HCT116 (cell line): ENCODE measurements around the gene CEP70. TPM values are rescaled to one million over a fixed set of nuclear protein-coding genes. Genes with fewer than 3 reads are reported as not detected.

Experiments
- ATAC-seq: fragments of 200-7000 bp; cut with Tn5 transposase; 2 replicates; pipeline ENCODE4 v1.9.1; 2020; ENCODE audit warnings: mild to moderate bottlenecking, moderate library complexity
- BruUV-seq: library from RNA; stranded (reverse); fragments of 400-500 nt; replicated peaks from 2 replicates; lab custom pipeline; 2021; lab: Mats Ljungman, UMichigan
- CTCF ChIA-PET: fragments of 300-600 bp; sonication (Branson Sonifier 250); formaldehyde crosslinking; loops from one replicate; lab custom pipeline; 2021; ENCODE audit warnings: antibody characterized with exemption; lab: Charles Lee
- POLR2A ChIA-PET: fragments of 300-600, 350-600 bp; sonication (Branson Sonifier 250); formaldehyde crosslinking; loops from one replicate; lab custom pipeline; 2021; ENCODE audit warnings: antibody characterized with exemption; lab: Charles Lee
- RAD21 ChIA-PET, 2 experiments: fragments of 300-600 bp; sonication (Branson Sonifier 250); formaldehyde crosslinking; loops; one replicate each; lab custom pipeline; 2023; ENCODE audit warnings: low total read pairs in 2 of 2; ENCODE audit not compliant: uncharacterized antibody in 2 of 2, unreplicated experiment in 2 of 2, low non-redundant PET in 1 of 2; lab: Charles Lee
- DNase-seq: peaks from one replicate; pipeline ENCODE4 v3.0.0-alpha.2; 2010; ENCODE audit warnings: low read depth, low spot score
- H2AFZ ChIP-seq: fragments of 200-600 bp; shearing (Covaris generic), sonication (generic); 2 replicates; pipeline ENCODE4 v1.6.1; 2017; ENCODE audit warnings: low read depth, mixed run types, mixed read lengths, antibody characterized with exemption, low read length; ENCODE audit not compliant: poor library complexity, severe bottlenecking
- H3K27ac ChIP-seq: 2 replicates; pipeline ENCODE4 v1.5.1; 2012; ENCODE audit warnings: low read depth, low read length
- H3K27me3 ChIP-seq: fragments of 200-600 bp; sonication (generic); 2 replicates; pipeline ENCODE4 v1.6.1; 2016; ENCODE audit warnings: mixed run types, low read length, mixed read lengths; ENCODE audit not compliant: insufficient read depth
- H3K36me3 ChIP-seq, 2 experiments: fragments of 200-500 bp in 1 of 2; fragments of 200-600 bp in 1 of 2; sonication (Bioruptor generic) in 1 of 2; sonication (generic) in 1 of 2; 2 replicates each; pipeline versions ENCODE4 v1.5.1 to v1.6.1; 2014 to 2016; ENCODE audit warnings: low read length in 2 of 2, inconsistent platforms in 1 of 2, mixed read lengths in 1 of 2, mixed run types in 1 of 2; ENCODE audit not compliant: insufficient read depth in 2 of 2, control insufficient read depth in 1 of 2
- H3K4me1 ChIP-seq, 2 experiments: fragments of 200-600 bp in 1 of 2; sonication (generic) in 1 of 2; 2 replicates each; pipeline versions ENCODE4 v1.5.1 to v1.6.1; 2012 to 2017; ENCODE audit warnings: low read length in 2 of 2, inconsistent platforms in 1 of 2, mild to moderate bottlenecking in 1 of 2, mixed read lengths in 1 of 2, mixed run types in 1 of 2, moderate library complexity in 1 of 2; ENCODE audit not compliant: insufficient read depth in 2 of 2, control insufficient read depth in 1 of 2
- H3K4me2 ChIP-seq: fragments of 200-600 bp; sonication (generic); 2 replicates; pipeline ENCODE4 v1.6.1; 2017; ENCODE audit warnings: mixed run types, low read length, mixed read lengths
- H3K4me3 ChIP-seq, 2 experiments: fragments of 200-600 bp in 1 of 2; sonication (generic) in 1 of 2; replicated peaks in 1 of 2; 2 replicates each; pipeline ENCODE4 v1.5.1; 2011 to 2016; ENCODE audit warnings: low read length in 2 of 2, control low read depth in 1 of 2, low read depth in 1 of 2, mild to moderate bottlenecking in 1 of 2, mixed read lengths in 1 of 2, mixed run types in 1 of 2
- H3K79me2 ChIP-seq: fragments of 200-600 bp; sonication (generic); 2 replicates; pipeline ENCODE4 v1.6.1; 2017; ENCODE audit warnings: mild to moderate bottlenecking, mixed run types, low read length, moderate library complexity, mixed read lengths; ENCODE audit not compliant: insufficient read depth
- H3K9ac ChIP-seq: fragments of 200-600 bp; sonication (generic); 2 replicates; pipeline ENCODE4 v1.6.1; 2016; ENCODE audit warnings: low read length, mixed read lengths
- H3K9me2 ChIP-seq: fragments of 200-600 bp; sonication (generic), shearing (Covaris generic); 2 replicates; pipeline ENCODE4 v1.6.1; 2017; ENCODE audit warnings: mixed run types, mild to moderate bottlenecking, moderate library complexity; ENCODE audit not compliant: insufficient read depth
- H3K9me3 ChIP-seq, 2 experiments: fragments of 200-500 bp in 1 of 2; fragments of 200-600 bp in 1 of 2; sonication (Bioruptor generic) in 1 of 2; sonication (generic) in 1 of 2; 2 replicates each; pipeline ENCODE4 v1.6.1; 2014 to 2017; ENCODE audit warnings: low read length in 2 of 2, mixed read lengths in 2 of 2, inconsistent platforms in 1 of 2, low read depth in 1 of 2, mild to moderate bottlenecking in 1 of 2, mixed run types in 1 of 2, moderate library complexity in 1 of 2; ENCODE audit not compliant: control insufficient read depth in 1 of 2, insufficient read depth in 1 of 2
- H4K20me1 ChIP-seq: fragments of 200-600 bp; sonication (generic), shearing (Covaris generic); 2 replicates; pipeline ENCODE4 v1.6.1; 2017; ENCODE audit warnings: mixed run types, mild to moderate bottlenecking, moderate library complexity; ENCODE audit not compliant: insufficient read depth
- CEBPB ChIP-seq: IDR thresholded peaks from 2 replicates; pipeline ENCODE4 v1.6.1; 2012; ENCODE audit warnings: low read depth
- ELF1 ChIP-seq: IDR thresholded peaks from 2 replicates; pipeline ENCODE4 v1.6.1; 2012; ENCODE audit warnings: low read depth, borderline replicate concordance
- EZH2 ChIP-seq: fragments of 200-600 bp; sonication (generic); IDR thresholded peaks from 2 replicates; pipeline ENCODE4 v1.6.1; 2017; ENCODE audit warnings: antibody characterized with exemption, mixed run types
- EZH2phosphoT487 ChIP-seq: fragments of 200-600 bp; IDR thresholded peaks from 2 replicates; pipeline ENCODE4 v1.6.1; 2018; ENCODE audit warnings: antibody characterized with exemption, borderline replicate concordance
- FOSL1 ChIP-seq: IDR thresholded peaks from 2 replicates; pipeline ENCODE4 v1.6.1; 2012; ENCODE audit warnings: low read depth
- POLR2AphosphoS5 ChIP-seq: IDR thresholded peaks from 2 replicates; pipeline ENCODE4 v1.6.1; 2011; ENCODE audit warnings: mild to moderate bottlenecking, low read depth, low read length, moderate library complexity
- SIN3A ChIP-seq: IDR thresholded peaks from 2 replicates; pipeline ENCODE4 v1.6.1; 2012; ENCODE audit warnings: low read depth
- TCF7L2 ChIP-seq: IDR thresholded peaks from 2 replicates; pipeline ENCODE4 v1.7.0; 2011; ENCODE audit warnings: borderline replicate concordance, inconsistent platforms; ENCODE audit not compliant: insufficient read depth, insufficient read length; ENCODE audit errors: extremely low read depth
- ZFX ChIP-seq: fragments of 450-650 bp; IDR thresholded peaks from 2 replicates; pipeline ENCODE4 v1.6.1; 2017
- ZNF274 ChIP-seq: fragments of 200-500 bp; sonication (Bioruptor generic); IDR thresholded peaks from 2 replicates; pipeline ENCODE4 v1.6.1; 2014; ENCODE audit warnings: mild to moderate bottlenecking, low read depth, low read length, inconsistent platforms
- intact Hi-C: fragments of 100-400 bp; cut with micrococcal nuclease; formaldehyde crosslinking; loops from 2 replicates; pipeline ENCODE4 v1.10.0; 2022
- total RNA-seq: library from RNA; stranded (reverse); gene quantifications from one replicate; pipeline ENCODE4 v1.2.1, GENCODE V29; 2021; ENCODE audit not compliant: unreplicated experiment
- TF ChIP-seq, protein P1 (sequence below): IDR thresholded peaks from 2 replicates; pipeline ENCODE4 v1.6.1; 2011; ENCODE audit warnings: mild to moderate bottlenecking, low read length, moderate library complexity; ENCODE audit not compliant: insufficient replicate concordance; ENCODE audit errors: extremely low read depth

Gene CEP70
- total RNA-seq, 1 experiment from 2014 or later, result 38.7 TPM

DNA sequence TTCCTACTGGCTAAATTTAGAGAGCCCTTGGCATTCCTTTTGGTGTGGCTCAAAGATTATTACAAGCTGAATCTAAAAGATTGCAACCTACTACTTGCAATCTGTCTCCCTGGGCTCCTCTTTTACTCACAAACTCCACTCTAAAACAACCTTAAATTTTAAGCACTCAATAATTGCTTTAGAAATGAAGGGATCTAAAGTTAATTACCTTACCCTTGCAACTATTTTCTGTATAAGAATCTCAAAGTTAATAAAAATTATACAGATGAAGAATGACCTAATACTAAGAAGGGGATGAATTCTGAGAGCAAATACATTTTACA lies 99.5 kb downstream of the CEP70 start:
- Histone ChIP-seq H3K9ac (no peak overlapping the region), H3K4me3 (no peak overlapping the region), H3K4me1 (no peaks in the 10 kb centered on the region), H2AFZ (no peak overlapping the region), H4K20me1 (no peaks in the 10 kb centered on the region; the same call in 1 of the 2 replicates), H3K9me3 (no peaks in the 10 kb centered on the region), H3K27me3 (no peaks in the 10 kb centered on the region), H3K79me2 (no peaks in the 10 kb centered on the region), H3K9me2 (no peaks in the 10 kb centered on the region), H3K27ac (no peak overlapping the region), H3K36me3 (no peaks in the 10 kb centered on the region; a peak in 1 of 4 replicates), H3K4me2 (no peak overlapping the region)
- no TSS peak for BruUV-seq
- ChIA-PET POLR2A (no interaction called here), RAD21 (no interaction called here), CTCF (no interaction called here)
- DNase-seq (no peak), ATAC-seq (no peak)
- intact Hi-C loops, result no loop called here
- TF ChIP-seq EZH2phosphoT487, result no peak
- no peak for TF ChIP-seq POLR2AphosphoS5
- TF ChIP-seq ZNF274, result no peak

DNA sequence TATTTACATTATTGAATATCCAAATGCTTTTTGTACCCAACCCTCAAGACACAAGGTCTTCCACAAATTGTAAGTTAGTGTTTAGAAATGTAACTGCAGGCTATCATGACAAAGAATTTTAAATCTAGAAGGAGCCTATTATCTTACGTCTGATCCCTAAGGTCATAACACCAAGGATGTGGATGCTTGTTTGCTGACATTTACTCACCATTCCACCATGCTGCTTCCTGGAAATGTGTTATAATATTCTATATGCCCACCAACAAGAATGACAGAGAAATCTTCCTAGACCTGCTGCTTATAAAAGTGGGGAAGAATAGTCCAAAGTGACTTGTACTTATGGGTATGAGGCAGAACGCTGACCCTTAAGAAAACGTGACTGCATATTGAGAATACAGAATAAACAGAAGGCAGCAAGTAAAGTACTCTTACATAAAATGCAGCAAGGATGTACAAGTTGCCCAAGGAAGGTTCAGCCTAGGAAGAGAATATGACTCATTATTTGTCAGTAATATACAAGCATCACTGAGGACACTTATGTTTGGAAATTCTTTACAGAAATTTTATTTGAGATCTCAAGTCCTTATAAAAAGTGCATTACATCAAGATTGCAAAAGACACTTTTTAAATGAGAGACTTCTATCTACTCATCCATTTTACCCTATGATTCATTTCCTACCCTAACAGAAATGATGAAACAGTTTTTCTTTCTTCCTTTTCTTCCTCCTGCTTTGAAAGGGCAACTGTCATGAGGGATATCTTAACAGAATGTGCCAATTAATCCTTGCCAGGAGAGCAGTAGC lies 100.1 kb downstream of the CEP70 start:
- BruUV-seq, result no TSS peak
- no peaks in the 10 kb centered on the region for H3K9me3 ChIP-seq
- H3K27me3 ChIP-seq, result no peaks in the 10 kb centered on the region
- RAD21 ChIA-PET, result no interaction called here
- H3K9ac ChIP-seq, result no peak overlapping the region
- H3K27ac ChIP-seq, result no peak overlapping the region
- H3K4me2 ChIP-seq, result no peak overlapping the region
- TF ChIP-seq TCF7L2 (no peak), SIN3A (no peak), EZH2 (no peak), ZFX (no peak), ELF1 (no peak), CEBPB (0 out of 2 replicates have a peak, but pooled peaks have one; percentile 30), POLR2AphosphoS5 (no peak), FOSL1 (0 out of 2 replicates have a peak, but pooled peaks have one; percentile 17)
- TF ChIP-seq, protein P1, sequence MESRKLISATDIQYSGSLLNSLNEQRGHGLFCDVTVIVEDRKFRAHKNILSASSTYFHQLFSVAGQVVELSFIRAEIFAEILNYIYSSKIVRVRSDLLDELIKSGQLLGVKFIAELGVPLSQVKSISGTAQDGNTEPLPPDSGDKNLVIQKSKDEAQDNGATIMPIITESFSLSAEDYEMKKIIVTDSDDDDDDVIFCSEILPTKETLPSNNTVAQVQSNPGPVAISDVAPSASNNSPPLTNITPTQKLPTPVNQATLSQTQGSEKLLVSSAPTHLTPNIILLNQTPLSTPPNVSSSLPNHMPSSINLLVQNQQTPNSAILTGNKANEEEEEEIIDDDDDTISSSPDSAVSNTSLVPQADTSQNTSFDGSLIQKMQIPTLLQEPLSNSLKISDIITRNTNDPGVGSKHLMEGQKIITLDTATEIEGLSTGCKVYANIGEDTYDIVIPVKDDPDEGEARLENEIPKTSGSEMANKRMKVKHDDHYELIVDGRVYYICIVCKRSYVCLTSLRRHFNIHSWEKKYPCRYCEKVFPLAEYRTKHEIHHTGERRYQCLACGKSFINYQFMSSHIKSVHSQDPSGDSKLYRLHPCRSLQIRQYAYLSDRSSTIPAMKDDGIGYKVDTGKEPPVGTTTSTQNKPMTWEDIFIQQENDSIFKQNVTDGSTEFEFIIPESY, result no peak
- TF ChIP-seq, all 23 proteins: peak for 2
- H3K4me1 ChIP-seq, result no peaks in the 10 kb centered on the region
- intact Hi-C loops, result no loop called here
- DNase-seq, result no peak
- H2AFZ ChIP-seq, result no peak overlapping the region
- no peaks in the 10 kb centered on the region for H3K9me2 ChIP-seq
- POLR2A ChIA-PET, result no interaction called here
- no peaks in the 10 kb centered on the region for H3K79me2 ChIP-seq
- no peaks in the 10 kb centered on the region for H3K36me3 ChIP-seq
- no peak for ATAC-seq
- H4K20me1 ChIP-seq, result no peaks in the 10 kb centered on the region; the same call in 1 of the 2 replicates
- CTCF ChIA-PET, result no interaction called here
- H3K4me3 ChIP-seq, result no peak overlapping the region
